ENCODE measurements around the gene ULK1.
A peak's percentile ranks its signal among the peaks of the same experiment; 100 is the strongest.

The ULK1 gene

DNA sequence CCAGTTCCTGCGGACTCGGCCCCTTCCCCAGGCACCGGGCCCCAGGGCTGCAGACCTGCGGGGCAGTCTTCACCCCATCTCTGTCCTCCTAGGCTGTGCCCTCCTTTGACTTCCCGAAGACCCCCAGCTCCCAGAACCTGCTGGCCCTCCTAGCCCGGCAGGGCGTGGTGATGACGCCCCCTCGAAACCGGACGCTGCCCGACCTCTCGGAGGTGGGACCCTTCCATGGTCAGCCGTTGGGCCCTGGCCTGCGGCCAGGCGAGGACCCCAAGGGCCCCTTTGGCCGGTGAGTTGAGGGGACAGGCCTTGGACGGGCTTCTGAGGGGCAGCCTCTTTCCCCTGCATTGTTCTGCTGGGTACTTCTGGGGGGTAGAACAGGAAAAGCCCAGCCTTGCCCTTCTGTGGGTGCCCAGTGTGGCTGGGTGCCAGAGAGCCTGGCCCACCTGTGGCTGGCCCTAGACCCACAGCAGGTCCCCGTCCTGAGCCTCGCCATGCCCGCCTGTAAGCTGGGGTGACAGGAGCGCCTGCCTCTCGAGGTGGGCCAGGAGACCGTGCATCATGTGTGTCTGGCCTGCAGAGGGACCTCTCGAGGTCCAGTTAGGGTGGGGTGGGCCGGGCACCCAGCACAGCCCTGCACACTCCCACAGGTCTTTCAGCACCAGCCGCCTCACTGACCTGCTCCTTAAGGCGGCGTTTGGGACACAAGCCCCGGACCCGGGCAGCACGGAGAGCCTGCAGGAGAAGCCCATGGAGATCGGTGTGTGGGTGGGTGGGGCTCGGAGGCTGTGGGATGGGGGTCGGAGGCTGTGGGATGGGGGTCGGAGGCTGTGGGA lies 22.1 kb downstream of the ULK1 start:
- intact Hi-C loops (cut with DNase I): no loop called here
- DNase-seq: peak in 1 of 10 donors; percentile 67

DNA sequence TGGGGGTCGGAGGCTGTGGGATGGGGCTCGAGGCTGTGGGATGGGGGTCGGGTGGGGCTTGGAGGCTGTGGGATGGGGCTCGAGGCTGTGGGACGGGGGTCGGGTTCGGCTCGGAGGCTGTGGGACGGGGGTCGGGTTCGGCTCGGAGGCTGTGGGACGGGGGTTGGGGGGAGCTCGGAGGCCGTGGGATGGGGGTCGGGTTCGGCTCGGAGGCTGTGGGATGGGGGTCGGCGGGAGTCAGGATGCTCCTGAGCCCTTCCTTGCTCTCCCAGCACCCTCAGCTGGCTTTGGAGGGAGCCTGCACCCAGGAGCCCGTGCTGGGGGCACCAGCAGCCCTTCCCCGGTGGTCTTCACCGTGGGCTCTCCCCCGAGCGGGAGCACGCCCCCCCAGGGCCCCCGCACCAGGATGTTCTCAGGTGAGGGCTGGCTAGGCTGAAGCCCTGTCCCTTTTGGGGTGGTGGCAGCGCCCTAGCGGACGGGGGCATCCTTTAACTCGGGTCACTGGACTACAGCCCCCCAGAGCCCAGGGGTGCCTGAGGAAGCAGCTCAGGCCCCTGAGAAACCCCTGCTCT lies 22.8 kb downstream of the ULK1 start:
- peak in 2 of 10 donors; percentile 77 to 83 for DNase-seq
- intact Hi-C loops (cut with DNase I): no loop called here

DNA sequence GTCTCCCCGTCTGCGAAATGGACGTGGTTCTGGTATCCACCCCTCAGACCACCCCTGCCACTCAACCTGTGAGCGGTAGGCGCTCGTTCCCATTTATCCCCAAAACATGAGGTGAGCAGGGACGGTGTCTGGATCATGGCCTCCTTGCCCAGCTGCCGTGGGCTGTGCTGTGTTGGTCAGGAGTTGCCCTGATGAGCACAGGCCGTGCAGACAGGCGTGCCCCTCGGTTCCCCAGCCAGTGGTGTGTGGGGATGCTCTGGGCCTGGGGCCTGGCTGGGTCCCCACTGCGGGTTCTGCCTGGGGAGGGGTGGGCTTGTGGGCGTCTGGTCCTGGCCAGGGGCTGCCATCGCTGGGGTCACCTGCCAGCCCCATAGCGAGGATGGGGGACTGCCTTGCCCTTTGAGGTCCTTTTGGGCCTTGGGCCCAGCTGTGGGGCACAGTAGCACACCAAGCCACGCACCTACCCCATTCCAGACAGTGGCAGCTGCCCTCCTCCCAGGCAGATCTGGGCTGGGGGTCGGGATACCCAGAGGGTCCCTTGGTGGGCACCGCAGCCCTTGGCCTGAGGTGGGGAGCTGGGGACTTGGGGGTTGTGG lies 23.4 kb downstream of the ULK1 start:
- intact Hi-C loops (cut with DNase I): no loop called here
- DNase-seq: peak in 1 of 10 donors; percentile 58

DNA sequence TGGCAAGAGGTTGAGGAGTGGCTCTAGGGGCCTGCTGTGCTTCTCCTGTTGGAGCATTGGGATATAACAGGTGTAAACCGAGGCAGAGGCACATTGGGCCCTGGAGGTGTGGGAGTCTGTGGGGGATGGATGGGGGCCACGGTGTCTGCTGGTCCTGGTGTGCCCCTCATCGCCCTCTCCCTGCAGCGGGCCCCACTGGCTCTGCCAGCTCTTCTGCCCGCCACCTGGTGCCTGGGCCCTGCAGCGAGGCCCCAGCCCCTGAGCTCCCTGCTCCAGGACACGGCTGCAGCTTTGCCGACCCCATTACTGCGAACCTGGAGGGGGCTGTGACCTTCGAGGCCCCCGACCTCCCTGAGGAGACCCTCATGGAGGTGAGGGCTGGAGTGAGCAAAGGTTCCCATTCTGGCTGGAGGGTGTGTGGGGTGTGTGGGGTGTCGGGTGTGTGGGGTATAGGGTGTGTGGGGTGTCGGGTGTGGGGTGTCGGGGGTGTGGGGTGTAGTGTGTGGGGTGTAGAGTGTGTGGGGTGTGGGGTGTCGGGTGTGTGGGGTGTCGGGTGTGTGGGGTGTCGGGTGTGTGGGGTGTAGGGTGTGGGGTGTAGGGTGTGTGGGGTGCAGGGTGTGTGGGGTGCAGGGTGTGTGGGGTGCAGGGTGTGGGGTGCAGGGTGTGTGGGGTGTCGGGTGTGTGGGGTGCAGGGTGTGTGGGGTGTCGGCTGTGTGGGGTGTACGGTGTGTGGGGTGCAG lies 24.1 kb downstream of the ULK1 start:
- intact Hi-C loops (cut with DNase I): no loop called here

DNA sequence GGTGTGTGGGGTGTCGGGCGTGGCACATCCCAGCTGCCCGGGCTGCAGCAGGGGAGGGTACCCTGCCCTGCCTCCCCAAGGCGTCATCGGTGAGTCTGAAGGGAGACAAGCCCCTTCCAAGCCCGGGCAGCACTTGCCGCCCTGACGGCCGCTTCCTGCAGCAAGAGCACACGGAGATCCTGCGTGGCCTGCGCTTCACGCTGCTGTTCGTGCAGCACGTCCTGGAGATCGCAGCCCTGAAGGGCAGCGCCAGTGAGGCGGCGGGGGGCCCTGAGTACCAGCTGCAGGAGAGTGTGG lies 24.6 kb downstream of the ULK1 start:
- intact Hi-C loops (cut with DNase I): no loop called here
- DNase-seq: peak in 1 of 10 donors; percentile 65

More for the DNA sequence above, 24.1 kb downstream of the ULK1 start:
- peak in 1 of 10 donors; percentile 54 for DNase-seq

DNA sequence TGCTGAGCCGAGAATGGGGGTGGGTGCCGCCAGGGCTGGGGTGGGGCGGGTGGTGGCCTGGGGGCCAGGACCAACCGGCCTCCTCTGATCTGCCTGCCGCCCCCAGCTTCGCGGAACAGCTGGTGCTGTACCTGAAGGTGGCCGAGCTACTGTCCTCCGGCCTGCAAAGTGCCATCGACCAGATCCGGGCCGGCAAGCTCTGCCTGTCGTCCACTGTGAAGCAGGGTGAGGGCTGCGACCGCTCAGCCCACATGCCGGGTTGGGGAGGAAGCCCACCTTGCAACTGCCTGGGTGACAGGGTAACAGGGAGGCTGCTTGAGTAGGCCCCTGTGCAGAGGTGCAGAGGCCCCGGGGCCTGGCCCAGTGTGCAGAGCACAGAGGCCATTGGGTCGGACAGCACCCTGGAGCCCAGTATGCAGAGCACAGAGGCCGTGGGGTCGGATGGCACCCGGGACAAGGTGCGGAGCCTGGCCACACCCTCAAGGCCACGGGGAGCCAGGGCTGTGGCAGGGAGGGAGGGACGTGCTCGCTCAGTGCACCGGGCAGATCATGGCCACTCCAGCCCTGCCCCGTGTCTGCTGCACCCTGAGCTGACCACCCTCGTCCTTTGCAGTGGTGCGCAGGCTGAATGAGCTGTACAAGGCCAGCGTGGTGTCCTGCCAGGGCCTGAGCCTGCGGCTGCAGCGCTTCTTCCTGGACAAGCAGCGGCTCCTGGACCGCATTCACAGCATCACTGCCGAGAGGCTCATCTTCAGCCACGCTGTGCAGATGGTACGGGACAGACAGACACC lies 25.1 kb downstream of the ULK1 start:
- intact Hi-C loops (cut with DNase I): loop anchor here (10.0 kb wide), 1 partner anchor 85 kb away; no protein-coding TSS in a partner anchor
- peak in 1 of 10 donors; percentile 81 for DNase-seq

DNA sequence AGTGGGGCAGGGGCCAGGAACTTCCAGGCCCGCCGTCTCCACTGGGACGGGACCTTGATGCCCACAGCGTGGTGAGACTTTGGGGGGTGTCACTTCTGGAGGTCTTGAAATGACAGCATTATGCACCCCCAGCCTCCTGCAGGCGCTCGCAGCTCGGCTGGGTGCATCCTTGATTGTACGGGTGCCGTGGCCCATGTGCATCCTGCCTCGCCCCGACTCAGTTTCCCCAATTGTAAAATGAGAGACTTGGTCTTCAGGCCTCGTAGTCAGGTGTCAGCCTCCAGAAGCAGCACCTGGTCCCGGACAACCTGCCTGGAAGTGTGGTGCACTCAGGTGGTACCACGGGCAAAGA lies 25.7 kb downstream of the ULK1 start:
- DNase-seq: peak in 1 of 10 donors; percentile 64
- intact Hi-C loops (cut with DNase I): loop anchor here (10.0 kb wide), 1 partner anchor 85 kb away; no protein-coding TSS in a partner anchor

DNA sequence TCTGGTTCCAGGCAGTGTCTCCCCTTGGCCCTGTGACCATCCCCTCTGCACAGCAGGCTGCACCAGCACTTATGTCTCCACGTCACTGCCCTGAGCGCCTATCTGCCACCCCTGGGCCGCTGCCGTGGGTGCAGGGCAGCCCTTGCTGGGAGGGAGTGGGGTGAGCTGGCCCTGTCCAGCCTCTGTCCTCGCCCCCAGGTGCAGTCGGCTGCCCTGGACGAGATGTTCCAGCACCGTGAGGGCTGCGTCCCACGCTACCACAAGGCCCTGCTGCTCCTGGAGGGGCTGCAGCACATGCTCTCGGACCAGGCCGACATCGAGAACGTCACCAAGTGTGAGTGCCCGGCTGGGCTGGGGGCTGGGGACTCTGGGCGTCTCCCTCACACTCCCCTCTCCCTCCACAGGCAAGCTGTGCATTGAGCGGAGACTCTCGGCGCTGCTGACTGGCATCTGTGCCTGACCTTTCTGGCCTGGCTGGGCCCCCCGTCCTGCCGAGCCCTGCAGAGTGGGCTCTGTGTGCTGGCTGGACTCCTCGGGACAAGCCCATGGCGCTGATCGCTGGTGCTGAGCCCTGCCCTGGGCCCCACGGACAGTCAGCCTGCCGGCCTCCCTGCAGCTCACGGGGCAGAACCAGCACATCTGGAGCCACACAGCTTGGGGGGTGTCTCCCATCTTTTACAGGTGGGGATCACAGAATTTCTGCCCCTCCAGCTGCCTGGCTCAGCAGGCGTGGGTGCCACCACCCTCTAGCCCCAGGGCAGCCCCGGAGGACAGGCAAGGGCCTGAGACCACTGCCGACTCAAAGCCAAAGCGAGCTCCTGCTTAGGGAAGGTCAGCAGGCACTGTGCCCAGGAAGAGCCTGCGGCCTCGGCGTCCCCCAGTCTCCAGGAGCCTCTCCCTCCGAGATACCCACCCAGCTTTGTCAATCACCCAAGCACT lies 26.7 kb downstream of the ULK1 start:
- peak in 1 of 10 donors; percentile 78 for DNase-seq
- intact Hi-C loops (cut with DNase I): loop anchor here (10.0 kb wide), 1 partner anchor 86 kb away; no protein-coding TSS in a partner anchor

DNA sequence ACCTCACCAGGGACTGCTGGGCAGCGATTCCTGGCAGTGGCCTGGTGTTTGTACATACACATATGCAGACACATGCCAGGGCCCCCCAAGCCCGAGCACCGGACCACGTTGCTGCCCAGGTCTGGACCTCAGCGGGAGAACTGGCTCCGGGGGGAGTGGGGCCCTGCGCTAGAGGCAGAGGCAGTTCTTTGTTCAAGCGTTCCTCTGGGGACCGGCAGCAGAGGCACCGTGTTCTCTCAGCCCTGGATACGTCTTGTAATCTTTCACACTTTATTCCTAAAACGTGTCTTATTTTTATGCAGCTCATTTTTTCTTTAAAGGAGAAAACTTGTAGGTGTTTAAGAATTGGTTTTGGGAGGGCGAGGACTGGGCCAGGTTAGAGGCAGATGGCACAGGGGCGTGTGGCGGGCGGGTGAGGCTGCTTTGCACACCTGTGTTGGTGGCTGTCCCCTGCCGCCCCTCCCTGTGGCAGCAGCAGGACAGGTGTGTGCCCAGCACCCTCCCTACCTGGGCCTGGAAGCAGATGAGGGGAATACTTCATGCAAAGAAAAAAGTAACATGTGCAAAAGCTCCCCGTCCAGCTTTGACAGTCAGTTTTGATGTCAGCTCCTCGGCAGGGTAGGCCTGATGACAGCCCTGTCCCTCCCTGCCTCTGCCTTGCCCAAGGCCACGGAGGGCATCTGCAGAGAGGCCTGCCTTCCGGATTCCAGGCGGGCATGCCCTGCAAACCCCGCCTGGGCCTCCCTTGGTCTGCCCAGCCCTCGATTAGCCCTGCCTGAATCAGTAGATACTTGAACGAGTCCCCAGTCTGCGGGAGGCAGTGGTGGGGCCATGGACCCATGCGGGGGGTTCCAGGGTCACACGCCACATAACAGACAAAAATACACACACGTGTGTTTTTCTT lies 27.7 kb downstream of the ULK1 start:
- peak in 2 of 10 donors; percentile 42 to 90 for DNase-seq
- intact Hi-C loops (cut with DNase I): loop anchor here (10.0 kb wide), 1 partner anchor 87 kb away; no protein-coding TSS in a partner anchor

DNA sequence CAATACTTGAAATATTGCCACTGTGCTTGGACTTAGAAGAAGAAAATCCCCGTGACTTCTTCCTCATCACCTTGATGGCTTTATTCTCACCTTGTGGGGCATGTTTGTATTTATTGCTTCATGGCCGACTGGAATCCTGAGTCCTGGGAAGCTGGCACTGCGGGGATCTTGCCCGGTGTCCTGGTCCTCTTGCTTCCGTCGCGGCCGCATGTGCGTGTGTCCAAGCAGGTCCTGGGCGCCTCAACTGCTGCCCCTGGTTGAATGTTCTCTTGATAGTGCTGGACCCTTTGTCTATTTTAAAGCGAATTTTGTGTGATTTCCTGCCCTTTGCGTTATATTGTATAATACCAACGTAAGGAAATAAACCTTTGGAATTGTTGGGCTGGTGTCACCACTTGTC lies 28.4 kb downstream of the ULK1 start:
- DNase-seq: no peak

DNA sequence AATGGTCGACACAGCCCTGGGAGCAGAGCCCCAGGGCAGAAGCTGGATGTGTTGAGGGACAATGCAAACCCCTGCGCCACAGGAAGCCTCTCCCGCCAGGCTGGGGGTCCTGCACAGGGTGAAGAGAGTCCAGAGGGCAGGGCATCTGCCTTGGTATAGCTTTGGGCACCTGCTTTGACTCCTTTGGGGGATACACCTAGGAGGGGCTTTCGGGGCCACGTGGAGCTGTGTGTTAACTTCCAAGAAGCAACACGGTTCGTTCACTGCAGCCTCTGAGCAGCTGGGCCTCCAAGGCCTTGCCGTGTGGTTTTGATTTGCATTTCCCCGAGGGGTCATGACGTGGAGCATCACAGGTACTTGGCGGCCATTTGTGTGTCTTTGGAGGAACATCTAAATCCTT lies 28.8 kb downstream of the ULK1 start:
- intact Hi-C loops (cut with DNase I): loop anchor here (10.0 kb wide), 1 partner anchor 88 kb away; no protein-coding TSS in a partner anchor
- peak in 1 of 10 donors; percentile 63 for DNase-seq

More for the DNA sequence above, 28.4 kb downstream of the ULK1 start:
- intact Hi-C loops (cut with DNase I): loop anchor here (10.0 kb wide), 1 partner anchor 88 kb away; no protein-coding TSS in a partner anchor

DNA sequence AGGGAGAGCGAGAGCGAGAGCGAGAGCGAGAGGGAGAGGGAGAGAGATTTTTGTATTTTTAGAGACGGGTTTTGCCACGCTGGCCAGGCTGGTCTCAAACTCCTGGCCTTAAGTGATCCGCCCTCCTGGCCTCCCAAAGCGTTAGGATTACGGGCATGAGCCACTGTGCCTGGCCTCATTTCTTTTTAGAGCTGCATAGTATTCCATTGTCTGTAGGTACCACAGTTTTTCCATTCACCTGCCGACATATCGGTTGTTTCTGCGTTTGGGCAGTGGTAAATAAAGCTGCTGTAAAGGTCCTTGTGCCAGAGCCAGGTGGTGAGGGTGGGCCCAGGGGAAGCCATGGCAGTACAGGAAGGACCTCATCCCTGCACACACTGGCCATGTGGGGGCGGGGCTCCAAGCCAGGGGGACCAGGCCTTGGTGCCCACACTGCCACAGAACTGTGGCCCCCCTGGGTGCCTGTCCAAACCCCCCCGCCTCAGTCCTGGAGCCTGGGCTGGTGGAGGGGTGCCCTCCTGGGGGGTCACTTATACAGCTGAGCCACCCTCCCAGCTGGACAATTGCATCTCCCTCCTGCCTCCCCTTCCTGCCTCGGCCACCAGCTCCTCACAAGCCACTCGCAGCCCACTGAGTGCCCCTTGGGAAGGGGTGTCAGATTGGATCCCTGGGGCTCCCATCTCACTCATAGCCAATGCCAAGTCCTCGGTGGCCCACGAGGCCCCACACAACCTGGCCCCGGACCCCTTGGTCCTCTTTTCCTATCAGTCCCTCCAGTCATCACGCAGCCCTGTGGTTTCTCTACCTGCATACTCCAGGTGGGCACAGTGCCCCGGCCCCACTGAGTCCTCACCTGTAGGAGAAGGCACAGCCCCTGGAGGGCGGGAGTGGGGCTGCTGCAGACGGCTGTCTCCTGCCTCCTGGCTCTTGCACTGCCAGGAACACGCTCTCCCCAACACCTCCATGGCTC lies 33.0 kb downstream of the ULK1 start:
- intact Hi-C loops (cut with DNase I): loop anchor here (2.0 to 10.0 kb wide), 2 partner anchors 33 to 93 kb away; partner anchors contain the start of gene ULK1
- DNase-seq: peak in 1 of 10 donors; percentile 82

DNA sequence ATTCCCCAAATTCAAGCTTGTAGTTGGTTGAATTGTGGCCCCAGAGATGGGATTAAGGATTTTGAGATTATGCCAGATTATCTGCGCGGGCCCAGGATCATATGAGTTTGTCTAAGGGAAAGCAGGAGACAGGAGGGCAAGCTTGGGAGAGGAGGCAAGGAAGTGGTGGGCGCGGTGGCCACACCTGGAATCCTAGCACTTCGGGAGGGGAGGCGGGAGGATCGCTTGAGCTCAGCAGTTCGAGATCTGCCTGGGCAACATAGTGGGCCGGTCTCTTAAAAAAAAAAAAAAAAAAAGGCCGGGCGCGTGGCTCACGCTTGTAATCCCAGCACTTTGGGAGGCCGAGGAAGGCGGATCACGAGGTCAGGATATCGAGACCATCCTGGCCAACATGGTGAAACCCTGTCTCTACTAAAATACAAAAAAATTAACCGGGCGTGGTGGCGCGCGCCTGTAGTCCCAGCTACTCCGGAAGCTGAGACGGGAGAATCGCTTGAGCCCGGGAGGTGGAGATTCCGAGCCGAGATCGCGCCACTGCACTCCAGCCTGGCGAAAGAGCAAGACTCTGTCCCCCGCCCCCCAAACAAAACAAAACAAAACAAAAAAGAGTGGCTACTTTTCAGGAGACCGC lies 33.8 kb downstream of the ULK1 start:
- DNase-seq: peak in 1 of 10 donors; percentile 81
- intact Hi-C loops (cut with DNase I): loop anchor here (2.0 to 10.0 kb wide), 2 partner anchors 33 to 93 kb away; partner anchors contain the start of gene ULK1

DNA sequence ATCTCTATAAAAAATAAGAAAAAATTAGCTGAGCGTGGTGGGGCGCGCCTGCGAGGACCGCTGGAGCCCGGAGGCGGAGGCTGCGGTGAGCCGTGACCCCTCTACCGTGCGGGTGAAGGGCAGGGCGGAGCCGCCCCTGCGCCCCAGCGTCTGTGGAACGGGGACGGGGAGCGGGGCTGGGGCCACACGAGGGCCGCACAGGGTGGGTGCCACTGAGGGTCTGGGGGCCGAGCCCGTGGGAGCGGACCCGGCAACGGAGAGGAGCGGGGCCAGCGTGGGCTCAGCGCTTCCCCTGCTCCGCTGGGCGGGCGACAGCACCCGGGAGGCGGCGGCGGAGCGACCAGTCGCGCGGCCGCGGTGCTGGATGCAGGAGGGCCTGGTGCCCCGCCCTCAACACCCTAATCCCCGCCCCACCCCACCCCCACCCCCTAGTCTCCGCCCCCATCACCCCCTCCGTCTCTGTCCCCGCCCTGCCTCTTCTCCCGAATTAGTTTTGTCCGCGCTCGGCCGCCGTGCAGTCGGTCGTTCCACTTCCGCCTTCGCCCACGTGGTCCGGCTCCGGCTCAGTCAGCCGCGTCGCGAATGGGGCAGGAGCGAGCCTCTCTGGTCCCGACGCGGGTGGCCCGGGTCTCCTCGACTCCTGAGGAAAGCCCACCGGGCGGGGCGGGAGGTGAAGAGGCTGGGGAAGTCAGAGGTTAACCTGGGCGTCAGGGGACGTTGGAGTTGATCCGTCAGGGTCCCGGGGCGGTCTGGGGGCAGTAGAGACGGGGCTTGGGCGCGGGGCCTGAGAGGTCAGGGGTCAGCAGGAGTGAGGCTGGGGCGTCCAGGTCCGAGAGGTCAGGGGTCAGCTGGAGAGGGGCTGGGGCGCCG lies 34.5 kb downstream of the ULK1 start, which contains the start of gene PUS1:
TSS of gene PUS1 (plus strand) at position 566 of the 870 bp plus-strand sequence. CDS start 447 bp downstream, outside the sequence.
- intact Hi-C loops (cut with DNase I): loop anchor here (1.0 to 10.0 kb wide), 3 partner anchors 20 to 94 kb away; partner anchors contain the start of genes EP400 and ULK1
- DNase-seq: peak; percentile 92 to 99 (median 96)

Measured in posterior cingulate gyrus (tissue), 11 donors.